H1 (cell line): Measurements from ENCODE around the gene NUP98. TPM values are rescaled to one million over a fixed set of nuclear protein-coding genes. Genes with fewer than 3 reads are reported as not detected.

Experiments
- CTCF ChIA-PET: fragments of 300-600 bp; sonication (Branson Sonifier 250); formaldehyde crosslinking; loops from one replicate; lab custom pipeline; 2021; ENCODE audit not compliant: partially characterized antibody; lab: Charles Lee
- POLR2A ChIA-PET: fragments of 300-600 bp; sonication (Branson Sonifier 250); formaldehyde crosslinking; loops from one replicate; lab custom pipeline; 2021; ENCODE audit warnings: inconsistent platforms; ENCODE audit not compliant: partially characterized antibody; lab: Charles Lee
- DNase-seq, 2 experiments: peaks; one replicate each; pipeline versions ENCODE4 v3.0.0 to v3.0.0-alpha.2; 2010 to 2022; ENCODE audit warnings: low spot score in 2 of 2, low read depth in 1 of 2, mixed read lengths in 1 of 2
- FAIRE-seq: peaks from 2 replicates; lab custom pipeline; 2011; peaks lifted over from hg19 to GRCh38; lab: Jason Lieb, UNC
- H2AFZ ChIP-seq: 2 replicates; pipeline ENCODE4 v1.8.1; 2012; ENCODE audit warnings: low read length, inconsistent platforms
- H2AK5ac ChIP-seq: 2 replicates; pipeline ENCODE4 v1.6.1; 2013; ENCODE audit warnings: low read depth, low read length
- H2BK120ac ChIP-seq: replicated peaks from 2 replicates; pipeline ENCODE3; 2013; ENCODE audit warnings: low read depth, low read length, inconsistent platforms
- H2BK12ac ChIP-seq: 2 replicates; pipeline ENCODE4 v1.6.1; 2013; ENCODE audit warnings: low read depth, low read length
- H2BK15ac ChIP-seq: 2 replicates; pipeline ENCODE4 v1.6.1; 2013; ENCODE audit warnings: low read length
- H2BK20ac ChIP-seq: 2 replicates; pipeline ENCODE4 v1.6.1; 2013; ENCODE audit warnings: low read length
- H2BK5ac ChIP-seq: 2 replicates; pipeline ENCODE4 v1.6.1; 2013; ENCODE audit warnings: low read depth, low read length
- H3K14ac ChIP-seq: 2 replicates; pipeline ENCODE4 v1.6.1; 2013; ENCODE audit warnings: inconsistent platforms; ENCODE audit not compliant: insufficient read length
- H3K18ac ChIP-seq: 2 replicates; pipeline ENCODE4 v1.6.1; 2013; ENCODE audit warnings: low read length; ENCODE audit errors: extremely low read depth
- H3K23ac ChIP-seq: 2 replicates; pipeline ENCODE4 v1.6.1; 2013; ENCODE audit warnings: inconsistent platforms; ENCODE audit not compliant: insufficient read length
- H3K23me2 ChIP-seq: 2 replicates; pipeline ENCODE4 v1.6.1; 2013; ENCODE audit warnings: low read depth, low read length
- H3K27ac ChIP-seq: 2 replicates; pipeline ENCODE4 v1.6.1; 2011; ENCODE audit warnings: low read depth, low read length, inconsistent platforms
- H3K27me3 ChIP-seq, 4 experiments: replicated peaks in 1 of 4; 1 replicate in 1 of 4; 2 replicates in 3 of 4; pipeline versions ENCODE4 v1.6.1 to v1.8.1; 2011 to 2013; ENCODE audit warnings: low read length in 3 of 4, mild to moderate bottlenecking in 3 of 4, inconsistent platforms in 2 of 4, mixed read lengths in 2 of 4, moderate library complexity in 1 of 4; ENCODE audit not compliant: control insufficient read depth in 3 of 4, insufficient read depth in 3 of 4; ENCODE audit errors: extremely low read depth in 1 of 4
- H3K36me3 ChIP-seq, 4 experiments: 2 replicates each; pipeline versions ENCODE4 v1.6.1 to v1.8.1; 2011 to 2013; ENCODE audit warnings: mild to moderate bottlenecking in 4 of 4, low read length in 3 of 4, moderate library complexity in 2 of 4, control low read depth in 1 of 4, inconsistent platforms in 1 of 4; ENCODE audit not compliant: insufficient read depth in 4 of 4, control insufficient read depth in 2 of 4
- H3K4ac ChIP-seq: replicated peaks from 2 replicates; pipeline ENCODE3; 2013; ENCODE audit warnings: low read length, low read depth, mixed read lengths, inconsistent platforms; ENCODE audit not compliant: insufficient read length
- H3K4me1 ChIP-seq, 4 experiments: replicated peaks in 1 of 4; 1 replicate in 1 of 4; 2 replicates in 3 of 4; pipeline versions ENCODE4 v1.6.1 to v1.8.1; 2011 to 2013; ENCODE audit warnings: low read length in 3 of 4, inconsistent platforms in 2 of 4, mixed read lengths in 1 of 4; ENCODE audit not compliant: insufficient read depth in 4 of 4, control insufficient read depth in 3 of 4
- H3K4me2 ChIP-seq, 2 experiments: 2 replicates each; pipeline versions ENCODE4 v1.6.1 to v1.8.1; 2011 to 2013; ENCODE audit warnings: low read depth in 2 of 2, low read length in 2 of 2, control low read depth in 1 of 2, inconsistent platforms in 1 of 2, mild to moderate bottlenecking in 1 of 2; ENCODE audit not compliant: insufficient read depth in 1 of 2
- H3K4me3 ChIP-seq, 4 experiments: fragments of 200-600, 300-600 bp in 1 of 4; sonication (generic), shearing (Covaris generic), sonication (Bioruptor Twin) in 1 of 4; 2 replicates each; pipeline versions ENCODE4 v1.5.1 to v1.8.1; 2011 to 2016; ENCODE audit warnings: low read length in 4 of 4, low read depth in 3 of 4, control low read depth in 2 of 4, inconsistent platforms in 2 of 4, mild to moderate bottlenecking in 2 of 4, mixed read lengths in 1 of 4, moderate library complexity in 1 of 4; ENCODE audit not compliant: insufficient read depth in 2 of 4; ENCODE audit errors: extremely low read depth in 1 of 4
- H3K56ac ChIP-seq: replicated peaks from 2 replicates; pipeline ENCODE3; 2013; ENCODE audit warnings: low read depth, mild to moderate bottlenecking, mixed read lengths, low read length, inconsistent platforms; ENCODE audit not compliant: insufficient read length
- H3K79me1 ChIP-seq: 2 replicates; pipeline ENCODE4 v1.6.1; 2013; ENCODE audit warnings: low read depth, low read length, control low read depth
- H3K79me2 ChIP-seq, 2 experiments: 2 replicates each; pipeline versions ENCODE4 v1.6.1 to v1.8.1; 2012 to 2013; ENCODE audit warnings: low read length in 2 of 2, mild to moderate bottlenecking in 2 of 2, inconsistent platforms in 1 of 2; ENCODE audit not compliant: insufficient read depth in 2 of 2, control insufficient read depth in 1 of 2
- H3K9ac ChIP-seq, 4 experiments: replicated peaks in 1 of 4; 1 replicate in 1 of 4; 2 replicates in 3 of 4; pipeline versions ENCODE4 v1.6.1 to v1.8.1; 2011 to 2013; ENCODE audit warnings: low read depth in 3 of 4, low read length in 3 of 4, control low read depth in 2 of 4, mild to moderate bottlenecking in 2 of 4, moderate library complexity in 2 of 4, inconsistent platforms in 1 of 4; ENCODE audit errors: extremely low read depth in 1 of 4
- H3K9me3 ChIP-seq, 2 experiments: 2 replicates each; pipeline versions ENCODE4 v1.6.1 to v1.8.1; 2012 to 2013; ENCODE audit warnings: mild to moderate bottlenecking in 2 of 2, moderate library complexity in 2 of 2, control low read depth in 1 of 2, inconsistent platforms in 1 of 2, low read depth in 1 of 2, low read length in 1 of 2, mixed read lengths in 1 of 2; ENCODE audit not compliant: insufficient read depth in 2 of 2
- H4K20me1 ChIP-seq, 2 experiments: replicated peaks in 1 of 2; 2 replicates each; pipeline versions ENCODE3 to v1.8.1; 2011 to 2013; ENCODE audit warnings: inconsistent platforms in 2 of 2, low read length in 2 of 2, mild to moderate bottlenecking in 1 of 2; ENCODE audit not compliant: insufficient read depth in 2 of 2, control insufficient read depth in 1 of 2
- H4K5ac ChIP-seq: 2 replicates; pipeline ENCODE4 v1.6.1; 2013; ENCODE audit warnings: low read length, low read depth, mixed read lengths, inconsistent platforms; ENCODE audit not compliant: insufficient read length
- H4K8ac ChIP-seq: 2 replicates; pipeline ENCODE4 v1.8.0; 2013; ENCODE audit warnings: mild to moderate bottlenecking, moderate library complexity, low read length, inconsistent platforms; ENCODE audit not compliant: insufficient read depth; ENCODE audit errors: extremely low read depth
- H4K91ac ChIP-seq: replicated peaks from 2 replicates; pipeline ENCODE3; 2013; ENCODE audit warnings: low read length, mixed read lengths, inconsistent platforms; ENCODE audit not compliant: insufficient read length
- EGR1 ChIP-seq: IDR thresholded peaks from 2 replicates; pipeline ENCODE4 v1.6.1; 2011; ENCODE audit warnings: low read depth, low read length, borderline replicate concordance
- KDM1A ChIP-seq: fragments of 200-600, 300-600 bp; sonication (generic); IDR thresholded peaks from 2 replicates; pipeline ENCODE4 v1.7.1; 2016; ENCODE audit warnings: mild to moderate bottlenecking, low read length, borderline replicate concordance
- NANOG ChIP-seq: IDR thresholded peaks from 2 replicates; pipeline ENCODE4 v1.6.1; 2011; ENCODE audit warnings: low read length, low read depth, mild to moderate bottlenecking, inconsistent platforms; ENCODE audit not compliant: insufficient read depth, poor library complexity, severe bottlenecking
- RXRA ChIP-seq: IDR thresholded peaks from 2 replicates; pipeline ENCODE4 v1.6.1; 2011; ENCODE audit warnings: low read depth, mild to moderate bottlenecking, low read length, moderate library complexity; ENCODE audit not compliant: insufficient read depth
- SIX5 ChIP-seq: IDR thresholded peaks from 2 replicates; pipeline ENCODE4 v1.6.1; 2011; ENCODE audit warnings: mild to moderate bottlenecking, low read depth, low read length
- whole genome bisulfite sequencing, 2 experiments: shearing (Covaris generic) in 1 of 2; methylation state at CpG; one replicate each; pipeline versions ENCODE4 v1.1.6 to v1.1.7; 2013 to 2015; ENCODE audit warnings: low lambda C conversion rate in 2 of 2, mixed read lengths in 2 of 2, inconsistent platforms in 1 of 2, low coverage in 1 of 2, missing lambda C conversion rate in 1 of 2; ENCODE audit not compliant: insufficient replicate concordance in 2 of 2, insufficient coverage in 1 of 2, insufficient read length in 1 of 2; ENCODE audit errors: extremely low coverage in 1 of 2, missing lambda C conversion rate in 1 of 2; 5-methylcytosine and 5-hydroxymethylcytosine counted together
- polyA plus RNA-seq, 7 experiments: library from polyadenylated mRNA; depleted of rRNA in 3 of 7; stranded (reverse) in 5 of 7; unstranded in 2 of 7; fragments of >200 nt in 5 of 7; fragments of 200-250 nt in 2 of 7; gene quantifications; 1 replicate in 5 of 7; 2 replicates in 1 of 7; 4 replicates in 1 of 7; pipeline versions ENCODE4 v1.2.1 to v1.2.3, GENCODE V29; 2011 to 2013; ENCODE audit warnings: missing spikeins in 2 of 7, mixed read lengths in 2 of 7
- total RNA-seq: library from RNA; stranded (reverse); fragmentation: NEBNext Ultra II Directional; extraction: Animal tissue kit (Norgen Biotek cat#: 25700); gene quantifications from 2 replicates; pipeline ENCODE4 v1.2.1, GENCODE V29; 2021
- TF ChIP-seq, protein P1 (sequence below), 3 experiments: IDR thresholded peaks; 1 replicate in 2 of 3; 2 replicates in 1 of 3; pipeline versions ENCODE4 v1.5.1 to v1.6.1; 2011; ENCODE audit warnings: low read length in 3 of 3, mild to moderate bottlenecking in 3 of 3, inconsistent platforms in 2 of 3, low read depth in 1 of 3, moderate library complexity in 1 of 3; ENCODE audit not compliant: insufficient read depth in 1 of 3; ENCODE audit errors: control extremely low read depth in 1 of 3
- TF ChIP-seq, protein P2 (sequence below): IDR thresholded peaks from 2 replicates; pipeline ENCODE4 v1.6.1; 2012; ENCODE audit warnings: inconsistent platforms

NUP98 gene
- total and polyA plus RNA-seq, 2 of the 8 experiments (the other 6 are each of a cell fraction or from before 2014, with no cell fraction given) = 98.6 to 261 TPM

DNA sequence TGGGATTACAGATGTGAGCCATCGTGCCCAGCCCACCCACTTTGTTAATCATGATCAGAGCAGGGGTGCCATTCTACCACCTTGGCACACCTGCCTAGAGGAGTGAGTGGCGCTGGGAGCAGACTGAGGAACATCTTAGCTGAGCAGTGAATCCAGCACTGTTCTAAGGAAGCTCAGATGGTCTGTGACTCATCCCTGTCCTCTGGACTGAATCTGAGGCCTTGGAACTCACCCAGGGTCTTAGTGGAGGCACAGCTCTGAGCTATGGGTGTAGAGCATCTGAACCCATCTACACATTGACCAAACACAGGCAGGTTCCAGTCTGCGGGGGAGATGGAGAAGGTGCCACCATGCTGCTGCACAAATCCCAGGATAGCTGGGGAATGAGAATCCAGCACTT lies 25.9 kb upstream of the NUP98 start:
- Histone ChIP-seq H3K56ac (no peak overlapping the region), H3K18ac (no peak overlapping the region), H3K23ac (no peak overlapping the region), H4K5ac (no peak overlapping the region), H3K36me3 (peaks cover 4 to 14% (median 9%) of the 10 kb centered on the region in 4 experiments; a peak in 5 of 8 replicates), H3K4ac (no peak overlapping the region), H3K23me2 (peaks cover 2% of the 10 kb centered on the region; the same call in 1 of the 2 replicates), H2BK12ac (no peak overlapping the region), H4K8ac (no peak overlapping the region), H3K79me1 (no peaks in the 10 kb centered on the region), H2BK15ac (no peak overlapping the region), H2BK120ac (no peak overlapping the region), H3K9me3 (no peaks in the 10 kb centered on the region), H3K27ac (no peak overlapping the region), H3K14ac (no peak overlapping the region), H3K27me3 (no peaks in the 10 kb centered on the region), H3K4me3 (no peak overlapping the region), H2AFZ (no peak overlapping the region), H4K20me1 (peaks cover 0 to 3% of the 10 kb centered on the region in 2 experiments), H2AK5ac (no peak overlapping the region), H3K4me2 (no peak overlapping the region), H3K4me1 (peaks cover 22 to 32% (median 24%) of the 10 kb centered on the region in 4 experiments), H2BK5ac (no peak overlapping the region), H4K91ac (no peak overlapping the region), H3K9ac (no peak overlapping the region), H2BK20ac (no peak overlapping the region), H3K79me2 (no peaks in the 10 kb centered on the region)
- FAIRE-seq (no peak), DNase-seq (no peak)
- ChIA-PET CTCF (interaction anchor here (0.9 to 2.2 kb wide), 9 partner anchors 8 to 250 kb away, joined by 3 to 11 read pairs (median 4); partner anchors contain the start of gene RHOG), POLR2A (interaction anchor here (0.7 to 1.3 kb wide), 3 partner anchors 10 to 17 kb away, joined by 3 to 8 read pairs (median 3); partner anchors contain the start of gene PGAP2)
- 98% methylated on average over 3 of the region's 3 CpGs; no CpG with 5 or more reads in 1 of the 2 experiments for WGBS, 2 experiments
- TF ChIP-seq, protein P1, sequence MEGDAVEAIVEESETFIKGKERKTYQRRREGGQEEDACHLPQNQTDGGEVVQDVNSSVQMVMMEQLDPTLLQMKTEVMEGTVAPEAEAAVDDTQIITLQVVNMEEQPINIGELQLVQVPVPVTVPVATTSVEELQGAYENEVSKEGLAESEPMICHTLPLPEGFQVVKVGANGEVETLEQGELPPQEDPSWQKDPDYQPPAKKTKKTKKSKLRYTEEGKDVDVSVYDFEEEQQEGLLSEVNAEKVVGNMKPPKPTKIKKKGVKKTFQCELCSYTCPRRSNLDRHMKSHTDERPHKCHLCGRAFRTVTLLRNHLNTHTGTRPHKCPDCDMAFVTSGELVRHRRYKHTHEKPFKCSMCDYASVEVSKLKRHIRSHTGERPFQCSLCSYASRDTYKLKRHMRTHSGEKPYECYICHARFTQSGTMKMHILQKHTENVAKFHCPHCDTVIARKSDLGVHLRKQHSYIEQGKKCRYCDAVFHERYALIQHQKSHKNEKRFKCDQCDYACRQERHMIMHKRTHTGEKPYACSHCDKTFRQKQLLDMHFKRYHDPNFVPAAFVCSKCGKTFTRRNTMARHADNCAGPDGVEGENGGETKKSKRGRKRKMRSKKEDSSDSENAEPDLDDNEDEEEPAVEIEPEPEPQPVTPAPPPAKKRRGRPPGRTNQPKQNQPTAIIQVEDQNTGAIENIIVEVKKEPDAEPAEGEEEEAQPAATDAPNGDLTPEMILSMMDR (IDR thresholded peaks at IDR 0.05; ENCODE audit: control extremely low read depth in 1 of 3, insufficient read depth in 1 of 3, low read depth in 1 of 3, low read length in 3 of 3) = no peak
- TF ChIP-seq, protein P2, sequence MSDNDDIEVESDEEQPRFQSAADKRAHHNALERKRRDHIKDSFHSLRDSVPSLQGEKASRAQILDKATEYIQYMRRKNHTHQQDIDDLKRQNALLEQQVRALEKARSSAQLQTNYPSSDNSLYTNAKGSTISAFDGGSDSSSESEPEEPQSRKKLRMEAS = no peak
- TF ChIP-seq RXRA = no peak
- TF ChIP-seq NANOG = no peak
- TF ChIP-seq SIX5 = no peak
- no peak for TF ChIP-seq KDM1A
- no peak for TF ChIP-seq EGR1
